ENCODE data around the gene VGF.
"Not testable (repeated sequence)": the region's sequence is repeated elsewhere in the genome, so short reads cannot be mapped to it uniquely, and the experiment has no call there.

GRCh38 chr7:101199522-101199921 lies 34.2 kb upstream of the VGF start:
- not testable (repeated sequence) for TF ChIP-seq CTCF (IDR thresholded peaks at IDR 0.05; ENCODE audit: low read depth, low read length); EZH2phosphoT487 (IDR thresholded peaks at IDR 0.05; ENCODE audit: low read depth)
